H9 (cell line): Measurements from ENCODE around the gene CRACR2A. TPM values are rescaled to one million over a fixed set of nuclear protein-coding genes. Genes with fewer than 3 reads are reported as not detected.

Experiments used
- DNase-seq: peaks from one replicate; pipeline ENCODE4 v3.0.0-alpha.2; 2017
- H2AFZ ChIP-seq: one replicate; pipeline ENCODE4 v1.6.1; 2013; ENCODE audit warnings: mild to moderate bottlenecking, low read length, control low read depth, moderate library complexity
- H2AK5ac ChIP-seq: 2 replicates; pipeline ENCODE4 v1.6.1; 2013; ENCODE audit warnings: low read length, control low read depth, mixed read lengths; ENCODE audit not compliant: insufficient read length
- H2BK120ac ChIP-seq: one replicate; pipeline ENCODE4 v1.6.1; 2013; ENCODE audit warnings: low read depth, mild to moderate bottlenecking, low read length, control low read depth, inconsistent platforms; ENCODE audit not compliant: poor library complexity, severe bottlenecking
- H2BK12ac ChIP-seq: 2 replicates; pipeline ENCODE4 v1.6.1; 2013; ENCODE audit warnings: low read length, control low read depth, mixed read lengths, low read depth; ENCODE audit not compliant: insufficient read length
- H2BK15ac ChIP-seq: 2 replicates; pipeline ENCODE4 v1.6.1; 2013; ENCODE audit warnings: low read depth, low read length, control low read depth
- H2BK20ac ChIP-seq: one replicate; pipeline ENCODE4 v1.6.1; 2013; ENCODE audit warnings: low read depth, mild to moderate bottlenecking, low read length, control low read depth, inconsistent platforms; ENCODE audit not compliant: poor library complexity, severe bottlenecking
- H2BK5ac ChIP-seq: 2 replicates; pipeline ENCODE4 v1.6.1; 2013; ENCODE audit warnings: low read length, control low read depth, mixed read lengths; ENCODE audit not compliant: insufficient read length
- H3K14ac ChIP-seq: 2 replicates; pipeline ENCODE4 v1.6.1; 2013; ENCODE audit warnings: low read length, control low read depth; ENCODE audit not compliant: insufficient read depth
- H3K18ac ChIP-seq: 2 replicates; pipeline ENCODE4 v1.6.1; 2013; ENCODE audit warnings: low read depth, mild to moderate bottlenecking, mixed read lengths, low read length, control low read depth; ENCODE audit not compliant: insufficient read length
- H3K23ac ChIP-seq: 2 replicates; pipeline ENCODE4 v1.6.1; 2013; ENCODE audit warnings: low read length, control low read depth, mixed read lengths, low read depth; ENCODE audit not compliant: insufficient read length
- H3K23me2 ChIP-seq: 2 replicates; pipeline ENCODE4 v1.6.1; 2013; ENCODE audit warnings: low read depth, mild to moderate bottlenecking, mixed read lengths, low read length, control low read depth; ENCODE audit not compliant: insufficient read length, poor library complexity, severe bottlenecking
- H3K27ac ChIP-seq: 2 replicates; pipeline ENCODE4 v1.5.1; 2013; ENCODE audit warnings: low read length, control low read depth, mixed read lengths, low read depth; ENCODE audit not compliant: insufficient read length
- H3K27me3 ChIP-seq: 2 replicates; pipeline ENCODE4 v1.6.1; 2013; ENCODE audit warnings: low read length, control low read depth, inconsistent platforms; ENCODE audit not compliant: insufficient read depth
- H3K4ac ChIP-seq: 2 replicates; pipeline ENCODE4 v1.6.1; 2013; ENCODE audit warnings: low read depth, mild to moderate bottlenecking, control low read depth, inconsistent platforms, low read length, moderate library complexity
- H3K4me1 ChIP-seq: 2 replicates; pipeline ENCODE4 v1.6.1; 2013; ENCODE audit warnings: low read length, control low read depth, inconsistent platforms; ENCODE audit not compliant: insufficient read depth
- H3K4me2 ChIP-seq: 2 replicates; pipeline ENCODE4 v1.6.1; 2013; ENCODE audit warnings: low read length, control low read depth, mixed read lengths; ENCODE audit not compliant: insufficient read length, insufficient read depth
- H3K56ac ChIP-seq: 2 replicates; pipeline ENCODE4 v1.6.1; 2013; ENCODE audit warnings: low read depth, mild to moderate bottlenecking, mixed read lengths, low read length, control low read depth; ENCODE audit not compliant: insufficient read length
- H3K79me1 ChIP-seq: 2 replicates; pipeline ENCODE4 v1.6.1; 2013; ENCODE audit warnings: low read depth, mild to moderate bottlenecking, moderate library complexity, low read length, control low read depth, inconsistent platforms; ENCODE audit not compliant: insufficient read depth, poor library complexity, severe bottlenecking
- H3K79me2 ChIP-seq: 2 replicates; pipeline ENCODE4 v1.6.1; 2013; ENCODE audit warnings: low read length, control low read depth, inconsistent platforms; ENCODE audit not compliant: insufficient read depth
- H3K9ac ChIP-seq: 2 replicates; pipeline ENCODE4 v1.6.1; 2013; ENCODE audit warnings: low read length, control low read depth, mixed read lengths; ENCODE audit not compliant: insufficient read length; ENCODE audit errors: extremely low read depth
- H3K9me3 ChIP-seq: one replicate; pipeline ENCODE4 v1.6.1; 2013; ENCODE audit warnings: low read depth, low read length, inconsistent platforms; ENCODE audit not compliant: control insufficient read depth
- H3T11ph ChIP-seq: one replicate; pipeline ENCODE4 v1.6.1; 2013; ENCODE audit warnings: mild to moderate bottlenecking, low read length, control low read depth, inconsistent platforms
- H4K20me1 ChIP-seq: one replicate; pipeline ENCODE4 v1.6.1; 2013; ENCODE audit not compliant: control insufficient read depth, insufficient read length, insufficient read depth
- H4K5ac ChIP-seq: 2 replicates; pipeline ENCODE4 v1.6.1; 2013; ENCODE audit warnings: low read depth, mild to moderate bottlenecking, mixed read lengths, low read length, control low read depth; ENCODE audit not compliant: insufficient read length
- H4K8ac ChIP-seq: replicated peaks from 2 replicates; pipeline ENCODE4 v1.6.1; 2013; ENCODE audit warnings: low read length, control low read depth, mixed read lengths, low read depth; ENCODE audit not compliant: insufficient read length
- H4K91ac ChIP-seq: 2 replicates; pipeline ENCODE4 v1.6.1; 2013; ENCODE audit warnings: low read depth, mild to moderate bottlenecking, moderate library complexity, mixed read lengths, low read length, control low read depth; ENCODE audit not compliant: insufficient read length
- H3K27ac Mint-ChIP-seq, 3 experiments: 2 replicates in 2 of 3; 3 replicates in 1 of 3; pipeline ENCODE4 v1.8.0; 2020 to 2021; ENCODE audit warnings: mixed read lengths in 3 of 3, mild to moderate bottlenecking in 1 of 3, moderate library complexity in 1 of 3
- H3K27me3 Mint-ChIP-seq: 2 replicates; pipeline ENCODE4 v1.8.0; 2021; ENCODE audit warnings: low read depth, mild to moderate bottlenecking, moderate library complexity, mixed read lengths
- H3K36me3 Mint-ChIP-seq, 3 experiments: 2 replicates in 2 of 3; 3 replicates in 1 of 3; pipeline ENCODE4 v1.8.0; 2020 to 2021; ENCODE audit warnings: low read depth in 3 of 3, mixed read lengths in 3 of 3; ENCODE audit not compliant: insufficient read depth in 1 of 3
- H3K4me1 Mint-ChIP-seq, 2 experiments: 2 replicates each; pipeline ENCODE4 v1.8.0; 2020; ENCODE audit warnings: mixed read lengths in 2 of 2
- H3K4me3 Mint-ChIP-seq, 2 experiments: 2 replicates in 1 of 2; 3 replicates in 1 of 2; pipeline ENCODE4 v1.8.0; 2020 to 2021; ENCODE audit warnings: mild to moderate bottlenecking in 2 of 2, mixed read lengths in 2 of 2, moderate library complexity in 1 of 2
- H3K9me3 Mint-ChIP-seq, 2 experiments: 2 replicates in 1 of 2; 3 replicates in 1 of 2; pipeline ENCODE4 v1.8.0; 2020; ENCODE audit warnings: mild to moderate bottlenecking in 2 of 2, mixed read lengths in 2 of 2, moderate library complexity in 1 of 2
- CTCF ChIP-seq: fragments of 200-600 bp; sonication (generic); conservative IDR thresholded peaks from 3 replicates; pipeline ENCODE4 v1.8.0; 2021; ENCODE audit warnings: antibody characterized with exemption, mild to moderate bottlenecking
- WGBS: extraction: QIAGEN DNeasy Blood & Tissue Kit; methylation state at CpG from one replicate; pipeline ENCODE4 v1.1.7; 2013; ENCODE audit warnings: missing lambda C conversion rate, low lambda C conversion rate, mixed read lengths; ENCODE audit not compliant: insufficient read length; ENCODE audit errors: extremely low coverage; 5-methylcytosine and 5-hydroxymethylcytosine counted together
- total RNA-seq: library from RNA; stranded (reverse); gene quantifications from 2 replicates; pipeline ENCODE4 v1.2.1, GENCODE V29; 2021

Gene CRACR2A
- total RNA-seq, 1 experiment from 2014 or later = 2.0 TPM

DNA sequence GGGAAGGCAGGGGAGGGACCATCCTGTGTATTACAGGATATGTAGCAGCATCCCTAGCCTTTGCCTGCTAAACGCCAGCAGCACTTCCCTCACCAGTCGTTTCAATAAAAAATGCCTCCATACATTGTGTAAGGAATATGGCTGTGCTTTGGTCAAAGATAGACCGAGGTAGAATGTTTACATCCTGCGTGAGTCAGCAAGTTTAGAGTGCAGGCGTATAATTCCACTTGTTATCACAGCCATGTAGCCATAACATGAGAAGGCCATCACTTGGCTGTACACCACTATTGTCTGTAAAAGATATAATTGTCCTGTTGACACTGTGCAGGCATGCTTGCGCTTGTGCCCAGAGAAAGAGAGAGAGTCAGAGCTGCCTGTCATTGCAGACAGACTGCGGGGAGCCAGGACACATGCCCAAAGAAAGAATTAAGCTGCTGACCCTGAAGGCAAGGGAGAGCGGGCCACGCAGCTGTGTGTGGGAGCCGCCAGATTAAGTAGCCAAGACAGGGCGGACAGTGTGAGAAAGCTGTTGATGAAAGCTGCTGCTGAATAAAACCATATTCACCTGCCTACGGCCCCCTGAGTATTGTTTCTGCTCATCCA, 68.4 kb downstream of the CRACR2A start:
- no peak overlapping the region for H4K91ac ChIP-seq
- H3T11ph ChIP-seq = no peak overlapping the region
- H3K18ac ChIP-seq = no peak overlapping the region
- no peak overlapping the region for H3K4me2 ChIP-seq
- no peaks in the 10 kb centered on the region for H3K79me1 ChIP-seq
- H3K36me3 Mint-ChIP-seq = no peaks in the 10 kb centered on the region
- no peak overlapping the region for H4K5ac ChIP-seq
- no CpG with 5 or more reads among the region's 12 CpGs for WGBS
- no peak overlapping the region for H4K8ac ChIP-seq
- no peak overlapping the region for H2AFZ ChIP-seq
- H3K56ac ChIP-seq = no peak overlapping the region
- H2AK5ac ChIP-seq = no peak overlapping the region
- no peaks in the 10 kb centered on the region for H3K4me1 ChIP-seq
- no peak overlapping the region for H2BK12ac ChIP-seq
- H3K9ac ChIP-seq = no peak overlapping the region
- no peak for TF ChIP-seq CTCF
- H3K9me3 Mint-ChIP-seq = no peaks in the 10 kb centered on the region; a peak in 1 of 5 replicates
- H3K4me1 Mint-ChIP-seq = no peaks in the 10 kb centered on the region
- H3K4ac ChIP-seq = no peak overlapping the region
- no peak overlapping the region for H3K23ac ChIP-seq
- H4K20me1 ChIP-seq = no peaks in the 10 kb centered on the region
- DNase-seq = no peak
- H3K79me2 ChIP-seq = no peaks in the 10 kb centered on the region
- no peaks in the 10 kb centered on the region; the same call in 1 of the 2 replicates for H3K27me3 Mint-ChIP-seq
- no peak overlapping the region for H2BK15ac ChIP-seq
- H3K23me2 ChIP-seq = no peaks in the 10 kb centered on the region
- no peaks in the 10 kb centered on the region for H3K9me3 ChIP-seq
- no peak overlapping the region for H2BK120ac ChIP-seq
- H3K27ac ChIP-seq = no peak overlapping the region
- no peak overlapping the region for H3K4me3 Mint-ChIP-seq
- H2BK5ac ChIP-seq = no peak overlapping the region
- no peaks in the 10 kb centered on the region for H3K27me3 ChIP-seq
- no peak overlapping the region for H3K27ac Mint-ChIP-seq
- no peak overlapping the region for H2BK20ac ChIP-seq
- H3K14ac ChIP-seq = no peak overlapping the region
